ENCODE data around the gene ENO2. TPM values are rescaled to one million over a fixed set of nuclear protein-coding genes. Genes with fewer than 3 reads are reported as not detected.
"Not testable (repeated sequence)": the region's sequence is repeated elsewhere in the genome, so short reads cannot be mapped to it uniquely, and the experiment has no call there.

The ENO2 gene
- total and polyA plus RNA-seq, 9 donors: 4.3 to 10.2 (median 7.2) TPM

- H3K27me3 ChIP-seq (ENCODE audit: control insufficient read depth, insufficient read depth, low read length): no peaks in the 10 kb centered on the region
- no peak for DNase-seq
- H3K27ac ChIP-seq (ENCODE audit: low read length): no peak overlapping the region
- no peaks in the 10 kb centered on the region for H3K36me3 ChIP-seq (ENCODE audit: control insufficient read depth, insufficient read depth, low read length)
- no peaks in the 10 kb centered on the region for H3K9me3 ChIP-seq (replicated peaks; ENCODE audit: control insufficient read depth, low read depth, low read length)
- H3K4me1 ChIP-seq (ENCODE audit: control insufficient read depth, insufficient read depth, low read length): no peaks in the 10 kb centered on the region
- no peak overlapping the region for H3K4me3 ChIP-seq (ENCODE audit: low read length)
- 48% methylated on average over 4 of the region's 6 CpGs for WGBS (ENCODE audit: insufficient coverage)
Observed at GRCh38 chr12:6896846-6897435, 17.4 kb upstream of the ENO2 start.

GRCh38 chr12:6899427-6899826 is 15.0 kb upstream of the ENO2 start:
- no peaks in the 10 kb centered on the region for H3K27me3 ChIP-seq (ENCODE audit: control insufficient read depth, insufficient read depth, low read length)
- no peak overlapping the region for H3K4me3 ChIP-seq (ENCODE audit: low read length)
- H3K27ac ChIP-seq (ENCODE audit: low read length): no peak overlapping the region
- no peaks in the 10 kb centered on the region for H3K9me3 ChIP-seq (replicated peaks; ENCODE audit: control insufficient read depth, low read depth, low read length)
- WGBS (ENCODE audit: insufficient coverage): 100% methylated on average over 1 of the region's 5 CpGs
- DNase-seq: no peak
- H3K4me1 ChIP-seq (ENCODE audit: control insufficient read depth, insufficient read depth, low read length): peaks cover 5% of the 10 kb centered on the region
- no peaks in the 10 kb centered on the region for H3K36me3 ChIP-seq (ENCODE audit: control insufficient read depth, insufficient read depth, low read length)

GRCh38 chr12:6899837-6900519 is 14.4 kb upstream of the ENO2 start:
- H3K4me1 ChIP-seq (ENCODE audit: control insufficient read depth, insufficient read depth, low read length): peaks cover 7% of the 10 kb centered on the region
- H3K4me3 ChIP-seq (ENCODE audit: low read length): no peak overlapping the region
- no peaks in the 10 kb centered on the region for H3K9me3 ChIP-seq (replicated peaks; ENCODE audit: control insufficient read depth, low read depth, low read length)
- H3K27me3 ChIP-seq (ENCODE audit: control insufficient read depth, insufficient read depth, low read length): no peaks in the 10 kb centered on the region
- peak; percentile 82 for DNase-seq
- H3K36me3 ChIP-seq (ENCODE audit: control insufficient read depth, insufficient read depth, low read length): no peaks in the 10 kb centered on the region
- WGBS (ENCODE audit: insufficient coverage): 18% methylated on average over 3 of the region's 10 CpGs
- H3K27ac ChIP-seq (ENCODE audit: low read length): no peak overlapping the region

- no peaks in the 10 kb centered on the region for H3K27me3 ChIP-seq (ENCODE audit: control insufficient read depth, insufficient read depth, low read length)
- no peak overlapping the region for H3K4me3 ChIP-seq (ENCODE audit: low read length)
- whole genome bisulfite sequencing (ENCODE audit: insufficient coverage): 75% methylated on average over 1 of the region's 4 CpGs
- H3K9me3 ChIP-seq (replicated peaks; ENCODE audit: control insufficient read depth, low read depth, low read length): no peaks in the 10 kb centered on the region
- H3K36me3 ChIP-seq (ENCODE audit: control insufficient read depth, insufficient read depth, low read length): no peaks in the 10 kb centered on the region
- no peak overlapping the region for H3K27ac ChIP-seq (ENCODE audit: low read length)
- peaks cover 13% of the 10 kb centered on the region for H3K4me1 ChIP-seq (ENCODE audit: control insufficient read depth, insufficient read depth, low read length)
- DNase-seq: no peak
Observed at GRCh38 chr12:6902448-6902847, 11.9 kb upstream of the ENO2 start.

GRCh38 chr12:6903722-6904121 is 10.7 kb upstream of the ENO2 start:
- peaks cover 13% of the 10 kb centered on the region for H3K4me1 ChIP-seq (ENCODE audit: control insufficient read depth, insufficient read depth, low read length)
- H3K36me3 ChIP-seq (ENCODE audit: control insufficient read depth, insufficient read depth, low read length): peaks cover 6% of the 10 kb centered on the region
- H3K27me3 ChIP-seq (ENCODE audit: control insufficient read depth, insufficient read depth, low read length): no peaks in the 10 kb centered on the region
- no peak overlapping the region for H3K4me3 ChIP-seq (ENCODE audit: low read length)
- H3K27ac ChIP-seq (ENCODE audit: low read length): no peak overlapping the region
- DNase-seq: no peak
- 78% methylated on average over 1 of the region's 1 CpG for WGBS (ENCODE audit: insufficient coverage)
- no peaks in the 10 kb centered on the region for H3K9me3 ChIP-seq (replicated peaks; ENCODE audit: control insufficient read depth, low read depth, low read length)

GRCh38 chr12:6904280-6905276 is 9.8 kb upstream of the ENO2 start, which contains the start of gene LRRC23:
LRRC23 (plus strand) TSS chr12:6904822; CDS start chr12:6905634, 812 bp downstream.
- 1% methylated on average over 25 of the region's 34 CpGs for WGBS (ENCODE audit: insufficient coverage)
- Histone ChIP-seq H3K27ac (ENCODE audit: low read length) (peak within 1 kb of the TSS; percentile 89), H3K9me3 (replicated peaks; ENCODE audit: control insufficient read depth, low read depth, low read length) (no peaks in the 10 kb centered on the region), H3K4me1 (ENCODE audit: control insufficient read depth, insufficient read depth, low read length) (peaks cover 13% of the 10 kb centered on the region), H3K4me3 (ENCODE audit: low read length) (peak within 1 kb of the TSS; percentile 73), H3K27me3 (ENCODE audit: control insufficient read depth, insufficient read depth, low read length) (no peaks in the 10 kb centered on the region), H3K36me3 (ENCODE audit: control insufficient read depth, insufficient read depth, low read length) (peaks cover 6% of the 10 kb centered on the region)
- peak; percentile 99 for DNase-seq

GRCh38 chr12:6905414-6906040 is 8.9 kb upstream of the ENO2 start:
- Histone ChIP-seq H3K4me1 (ENCODE audit: control insufficient read depth, insufficient read depth, low read length) (peaks cover 13% of the 10 kb centered on the region), H3K4me3 (ENCODE audit: low read length) (peak overlapping the region; percentile 73), H3K27me3 (ENCODE audit: control insufficient read depth, insufficient read depth, low read length) (no peaks in the 10 kb centered on the region), H3K36me3 (ENCODE audit: control insufficient read depth, insufficient read depth, low read length) (peaks cover 6% of the 10 kb centered on the region), H3K9me3 (replicated peaks; ENCODE audit: control insufficient read depth, low read depth, low read length) (no peaks in the 10 kb centered on the region), H3K27ac (ENCODE audit: low read length) (peak overlapping the region; percentile 89)
- no peak for DNase-seq
- WGBS (ENCODE audit: insufficient coverage): 50% methylated on average over 3 of the region's 5 CpGs

GRCh38 chr12:6908141-6908540 is 6.2 kb upstream of the ENO2 start:
- H3K4me1 ChIP-seq (ENCODE audit: control insufficient read depth, insufficient read depth, low read length): peaks cover 13% of the 10 kb centered on the region
- peaks cover 14% of the 10 kb centered on the region for H3K27me3 ChIP-seq (ENCODE audit: control insufficient read depth, insufficient read depth, low read length)
- not testable (repeated sequence) for H3K9me3 ChIP-seq (replicated peaks; ENCODE audit: control insufficient read depth, low read depth, low read length); H3K27ac ChIP-seq (ENCODE audit: low read length); H3K4me3 ChIP-seq (ENCODE audit: low read length); H3K36me3 ChIP-seq (ENCODE audit: control insufficient read depth, insufficient read depth, low read length); DNase-seq
- WGBS (ENCODE audit: insufficient coverage): over 99% methylated on average over 8 of the region's 11 CpGs

- H3K27ac ChIP-seq (ENCODE audit: low read length): no peak overlapping the region
- WGBS (ENCODE audit: insufficient coverage): 94% methylated on average over 3 of the region's 4 CpGs
- H3K9me3 ChIP-seq (replicated peaks; ENCODE audit: control insufficient read depth, low read depth, low read length): no peaks in the 10 kb centered on the region
- peaks cover 25% of the 10 kb centered on the region for H3K27me3 ChIP-seq (ENCODE audit: control insufficient read depth, insufficient read depth, low read length)
- H3K4me3 ChIP-seq (ENCODE audit: low read length): no peak overlapping the region
- no peak for DNase-seq
- peaks cover 14% of the 10 kb centered on the region for H3K4me1 ChIP-seq (ENCODE audit: control insufficient read depth, insufficient read depth, low read length)
- H3K36me3 ChIP-seq (ENCODE audit: control insufficient read depth, insufficient read depth, low read length): peaks cover 6% of the 10 kb centered on the region
Observed at GRCh38 chr12:6909421-6910145, 4.8 kb upstream of the ENO2 start.
